K562 (cell line): ENCODE results near the gene PACSIN1. TPM values are rescaled to one million over a fixed set of nuclear protein-coding genes. Genes with fewer than 3 reads are reported as not detected.

Experiments used
- ATAC-seq: fragments of 200-7000 bp; cut with Tn5 transposase; 3 replicates; pipeline ENCODE4 v1.9.1; 2020; ENCODE audit warnings: moderate library complexity
- BruUV-seq: library from RNA; stranded (reverse); fragments of 400-500 nt; replicated peaks from 2 replicates; lab custom pipeline; 2021; lab: Mats Ljungman, UMichigan
- CTCF ChIA-PET: fragments of 300-600 bp; formaldehyde crosslinking; extraction: SDS; loops from one replicate; lab custom pipeline; 2021; ENCODE audit warnings: low intra/inter-chr PET ratio; lab: Yijun Ruan, JAX
- POLR2A ChIA-PET: fragments of 300-600, 350-650 bp; sonication (Branson Sonifier 250); formaldehyde crosslinking; extraction: SDS; loops from one replicate; lab custom pipeline; 2021; ENCODE audit warnings: antibody characterized with exemption, inconsistent platforms; lab: Yijun Ruan, JAX
- DNase-seq, 4 experiments: peaks; one replicate each; pipeline versions ENCODE4 v3.0.0 to v3.0.0-alpha.2; 2011 to 2018; ENCODE audit warnings: low spot score in 3 of 4, mixed read lengths in 3 of 4; ENCODE audit errors: extremely low read depth in 1 of 4
- FAIRE-seq: peaks from 2 replicates; lab custom pipeline; 2011; peaks lifted over from hg19 to GRCh38; lab: Jason Lieb, UNC
- H2AFZ ChIP-seq: 2 replicates; pipeline ENCODE4 v1.6.0; 2011; ENCODE audit warnings: low read depth, low read length, control low read depth, inconsistent platforms
- H3K27ac ChIP-seq: fragments of 200-600 bp; 3 replicates; pipeline ENCODE4 v1.8.0; 2011; ENCODE audit warnings: low read depth, mild to moderate bottlenecking, control low read depth, inconsistent platforms, low read length, moderate library complexity, mixed read lengths; ENCODE audit errors: extremely low read depth
- H3K27me3 ChIP-seq, 2 experiments: fragments of 300-600 bp in 1 of 2; 2 replicates in 1 of 2; 3 replicates in 1 of 2; pipeline versions ENCODE4 v1.6.0 to v1.8.0; 2011; ENCODE audit warnings: inconsistent platforms in 2 of 2, low read length in 2 of 2, mild to moderate bottlenecking in 1 of 2, mixed read lengths in 1 of 2, moderate library complexity in 1 of 2; ENCODE audit not compliant: control insufficient read depth in 2 of 2, insufficient read depth in 2 of 2
- H3K36me3 ChIP-seq: fragments of 300-600 bp; 3 replicates; pipeline ENCODE4 v1.8.0; 2011; ENCODE audit warnings: mild to moderate bottlenecking, low read length, inconsistent platforms; ENCODE audit not compliant: control insufficient read depth, insufficient read depth
- H3K4me1 ChIP-seq, 2 experiments: fragments of 200-600 bp in 1 of 2; replicated peaks in 1 of 2; 2 replicates in 1 of 2; 3 replicates in 1 of 2; pipeline versions ENCODE4 v1.5.1 to v1.8.0; 2011; ENCODE audit warnings: inconsistent platforms in 2 of 2, low read length in 2 of 2, mild to moderate bottlenecking in 1 of 2, mixed read lengths in 1 of 2, moderate library complexity in 1 of 2; ENCODE audit not compliant: control insufficient read depth in 2 of 2, insufficient read depth in 2 of 2
- H3K4me2 ChIP-seq: 2 replicates; pipeline ENCODE4 v1.6.1; 2011; ENCODE audit warnings: low read length, control low read depth, inconsistent platforms, mixed read lengths; ENCODE audit not compliant: insufficient read depth
- H3K4me3 ChIP-seq: fragments of 200-600 bp; sonication (generic), shearing (Covaris generic); 2 replicates; pipeline ENCODE4 v1.5.1; 2016; ENCODE audit warnings: control low read depth, inconsistent platforms
- H3K79me2 ChIP-seq: fragments of 200-600 bp; 3 replicates; pipeline ENCODE4 v1.8.0; 2011; ENCODE audit warnings: low read length, inconsistent platforms; ENCODE audit not compliant: control insufficient read depth, insufficient read depth
- H3K9ac ChIP-seq, 2 experiments: 2 replicates each; pipeline versions ENCODE4 v1.6.0 to v1.6.1; 2011; ENCODE audit warnings: low read depth in 2 of 2, low read length in 2 of 2, control low read depth in 1 of 2, inconsistent platforms in 1 of 2, mild to moderate bottlenecking in 1 of 2, mixed read lengths in 1 of 2; ENCODE audit not compliant: insufficient read depth in 1 of 2
- H3K9me1 ChIP-seq: one replicate; pipeline ENCODE4 v1.6.0; 2011; ENCODE audit warnings: inconsistent platforms, mild to moderate bottlenecking, low read length, moderate library complexity; ENCODE audit not compliant: control insufficient read depth, insufficient read depth
- H3K9me3 ChIP-seq: replicated peaks from 2 replicates; pipeline ENCODE4 v1.5.1; 2011; ENCODE audit warnings: low read depth, low read length, inconsistent platforms; ENCODE audit not compliant: control insufficient read depth, insufficient read depth
- H4K20me1 ChIP-seq: replicated peaks from 2 replicates; pipeline ENCODE4 v1.6.1; 2011; ENCODE audit warnings: low read length, inconsistent platforms, mixed read lengths; ENCODE audit not compliant: control insufficient read depth, insufficient read depth
- CBX5 ChIP-seq: IDR thresholded peaks from 2 replicates; pipeline ENCODE4 v1.6.1; 2014; ENCODE audit warnings: low read depth, borderline replicate concordance
- CXXC5 ChIP-seq: fragments of 250-450 bp; sonication (Bioruptor Pico); IDR thresholded peaks from 2 replicates; pipeline ENCODE4 v1.8.0; 2022; ENCODE audit warnings: inconsistent platforms, mild to moderate bottlenecking, moderate library complexity
- DIDO1 ChIP-seq: fragments of 450-650 bp; IDR thresholded peaks from 2 replicates; pipeline ENCODE4 v1.6.1; 2016; ENCODE audit warnings: low read depth, missing biosample characterization, missing genetic modification characterization
- ETV6 ChIP-seq, 3 experiments: fragments of 150-350 bp in 1 of 3; sonication (generic) in 1 of 3; formaldehyde crosslinking in 1 of 3; IDR thresholded peaks; 2 replicates each; pipeline versions ENCODE4 v1.6.1 to v1.8.0; 2014 to 2022; ENCODE audit warnings: borderline replicate concordance in 2 of 3, low read depth in 2 of 3, antibody characterized with exemption in 1 of 3, low read length in 1 of 3, mild to moderate bottlenecking in 1 of 3, missing genetic modification reagents in 1 of 3
- GTF2A2 ChIP-seq: IDR thresholded peaks from 2 replicates; pipeline ENCODE4 v1.6.1; 2016; ENCODE audit warnings: mild to moderate bottlenecking, missing genetic modification characterization, missing compliant biosample characterization
- HDGF ChIP-seq: fragments of 450-650 bp; IDR thresholded peaks from 2 replicates; pipeline ENCODE4 v1.6.1; 2016
- MYBL2 ChIP-seq, 2 experiments: fragments of 450-650 bp in 1 of 2; sonication (generic) in 1 of 2; formaldehyde crosslinking in 1 of 2; IDR thresholded peaks; 2 replicates each; pipeline versions ENCODE4 v1.6.1 to v1.8.1; 2017 to 2022; ENCODE audit warnings: borderline replicate concordance in 1 of 2, inconsistent platforms in 1 of 2, low read depth in 1 of 2, mild to moderate bottlenecking in 1 of 2, missing genetic modification reagents in 1 of 2, moderate library complexity in 1 of 2
- PHF20 ChIP-seq: fragments of 450-650 bp; IDR thresholded peaks from 2 replicates; pipeline ENCODE4 v1.6.1; 2018; ENCODE audit not compliant: partially characterized antibody
- RAD21 ChIP-seq, 2 experiments: fragments of 250-450 bp in 1 of 2; fragments of 450-650 bp in 1 of 2; sonication (Bioruptor Pico) in 1 of 2; formaldehyde crosslinking in 1 of 2; IDR thresholded peaks in 1 of 2; conservative IDR thresholded peaks in 1 of 2; 2 replicates each; pipeline versions ENCODE4 v1.4.0 to v1.8.0; 2020 to 2022; ENCODE audit warnings: mild to moderate bottlenecking in 2 of 2, moderate library complexity in 1 of 2
- RAD51 ChIP-seq: fragments of 450-650 bp; IDR thresholded peaks from 2 replicates; pipeline ENCODE4 v1.7.1; 2016; ENCODE audit warnings: low read depth, mild to moderate bottlenecking, borderline replicate concordance
- RBM15 ChIP-seq: fragments of 200-400 bp; formaldehyde crosslinking; IDR thresholded peaks from 2 replicates; pipeline ENCODE4 v1.6.1; 2018; ENCODE audit warnings: mild to moderate bottlenecking, low read length, moderate library complexity; ENCODE audit not compliant: insufficient read depth
- SIN3A ChIP-seq, 2 experiments: fragments of 150-350 bp in 1 of 2; IDR thresholded peaks; 2 replicates each; pipeline ENCODE4 v1.6.1; 2011 to 2016; ENCODE audit warnings: borderline replicate concordance in 2 of 2, low read depth in 2 of 2, low read length in 2 of 2, mild to moderate bottlenecking in 2 of 2, moderate library complexity in 2 of 2; ENCODE audit not compliant: control insufficient read depth in 1 of 2
- ZKSCAN3 ChIP-seq: fragments of 250-450 bp; sonication (Bioruptor Pico); IDR thresholded peaks from 2 replicates; pipeline ENCODE4 v1.4.0; 2020
- ZNF57 ChIP-seq: fragments of 450-650 bp; formaldehyde crosslinking; IDR thresholded peaks from 2 replicates; pipeline ENCODE4 v1.4.0; 2020; ENCODE audit warnings: mild to moderate bottlenecking, moderate library complexity
- WGBS: fragments of 100-300 bp; shearing (Covaris generic); methylation state at CpG from one replicate; pipeline ENCODE4 v1.1.6; 2016; ENCODE audit warnings: low coverage, mixed read lengths; ENCODE audit not compliant: insufficient coverage; ENCODE audit errors: missing lambda C conversion rate; 5-methylcytosine and 5-hydroxymethylcytosine counted together
- in situ Hi-C: fragments of 300-500 bp; cut with MboI; formaldehyde crosslinking; loops from 4 replicates; pipeline ENCODE4 v1.15.0; 2018; ENCODE audit warnings: inconsistent platforms, mixed read lengths
- intact Hi-C: fragments of 100-400 bp; cut with micrococcal nuclease; formaldehyde crosslinking; loops from 2 replicates; pipeline ENCODE4 v1.14.2; 2022
- polyA plus RNA-seq, 8 experiments: library from polyadenylated mRNA; depleted of rRNA in 4 of 8; stranded (reverse) in 5 of 8; unstranded in 3 of 8; fragments of >200 nt; fragmentation: Nextera tagmentation in 2 of 8; fragmentation: Illumina TruSeq in 1 of 8; extraction: Ambion mirVana in 2 of 8; extraction: Trizol in 1 of 8; gene quantifications; 2 replicates each; pipeline versions ENCODE4 v1.2.1 to v1.2.3, GENCODE V29; 2011 to 2014; ENCODE audit warnings: inconsistent platforms in 1 of 8, missing spikeins in 1 of 8
- total RNA-seq, 7 experiments: library from RNA; depleted of rRNA in 6 of 7; stranded (reverse); fragments of >200 nt in 6 of 7; fragmentation: Illumina TruSeq in 2 of 7; extraction: Trizol in 2 of 7; gene quantifications; 2 replicates each; pipeline versions ENCODE4 v1.2.1 to v1.2.3, GENCODE V29; 2011 to 2021; ENCODE audit warnings: low replicate concordance in 1 of 7
- TF ChIP-seq, protein P1 (sequence below): fragments of 450-650 bp; IDR thresholded peaks from 2 replicates; pipeline ENCODE4 v1.6.1; 2018; ENCODE audit warnings: mild to moderate bottlenecking, low read depth; ENCODE audit not compliant: partially characterized antibody
- TF ChIP-seq, protein P2 (sequence below): sonication (generic); formaldehyde crosslinking; IDR thresholded peaks from 2 replicates; pipeline ENCODE4 v1.8.0; 2022; ENCODE audit warnings: missing genetic modification reagents, mild to moderate bottlenecking, moderate library complexity, borderline replicate concordance

Gene PACSIN1
- total and polyA plus RNA-seq, 9 of the 15 experiments (the other 6 are each of a cell fraction or from before 2014, with no cell fraction given): 0.01 to 1.7 (median 0.45) TPM

GRCh38 chr6:34558172-34558714 lies 92.4 kb downstream of the PACSIN1 start (continued):
- no peak for TF ChIP-seq SIN3A (IDR thresholded peaks at IDR 0.05; ENCODE audit: borderline replicate concordance in 2 of 2, control insufficient read depth in 1 of 2, low read depth in 2 of 2, low read length in 2 of 2)
- no peak for TF ChIP-seq ZKSCAN3 (CRISPR knock-in tag)
- TF ChIP-seq CBX5: peak; percentile 62; the same call in 1 of the 2 replicates
- no peak for TF ChIP-seq DIDO1 (tag)
- no peak for TF ChIP-seq ZNF57 (CRISPR knock-in tag)
- no peak for TF ChIP-seq CXXC5 (CRISPR knock-in tag)

- Histone ChIP-seq H4K20me1 (no peaks in the 10 kb centered on the region), H2AFZ (peak overlapping the region; percentile 85), H3K27ac (peak overlapping the region; percentile 72), H3K4me3 (no peak overlapping the region), H3K9me1 (peaks cover 5% of the 10 kb centered on the region), H3K9me3 (peaks cover 8% of the 10 kb centered on the region), H3K4me1 (peaks cover 57 to 86% of the 10 kb centered on the region in 2 experiments), H3K36me3 (no peaks in the 10 kb centered on the region), H3K4me2 (peak overlapping the region; percentile 79), H3K9ac (peak overlapping the region; percentile 42 to 89), H3K79me2 (no peaks in the 10 kb centered on the region), H3K27me3 (no peaks in the 10 kb centered on the region)
- BruUV-seq: TSS peak; percentile 77
- peak; percentile 72 for FAIRE-seq
- DNase-seq: peak in 2 of 4 experiments; percentile 55 to 77
- in situ Hi-C loops: no loop called here
- intact Hi-C loops: loop anchor here (1.0 kb wide), 3 partner anchors 33 to 100 kb away; no protein-coding TSS in a partner anchor
- 23% methylated on average over 10 of the region's 10 CpGs for WGBS
- CTCF ChIA-PET: interaction anchor here (1.4 kb wide), 1 partner anchor 33 kb away, joined by 8 read pairs; no protein-coding TSS in a partner anchor
- POLR2A ChIA-PET: interaction anchor here (0.6 to 2.5 kb wide), 16 partner anchors 9 to 663 kb away, joined by 3 to 7 read pairs (median 4); no protein-coding TSS in a partner anchor
- ATAC-seq: peak; percentile 5; the same call in 2 of the 3 replicates
- TF ChIP-seq RAD21 (CRISPR knock-in tag; conservative IDR thresholded peaks at IDR 0.05 in 1 of 2, IDR thresholded peaks at IDR 0.05 in 1 of 2) (no peak), RAD51 (no peak), RBM15 (no peak), PHF20 (no peak), HDGF (0 out of 2 replicates have a peak, but pooled peaks have one; percentile 8), MYBL2 (IDR thresholded peaks at IDR 0.05; ENCODE audit: low read depth) (no peak), MYBL2 (CRISPR knock-in tag; IDR thresholded peaks at IDR 0.05; ENCODE audit: borderline replicate concordance) (no peak), GTF2A2 (no peak), ETV6 (IDR thresholded peaks at IDR 0.05; ENCODE audit: borderline replicate concordance in 1 of 2, low read depth in 2 of 2, low read length in 1 of 2) (no peak), ETV6 (CRISPR knock-in tag; IDR thresholded peaks at IDR 0.05; ENCODE audit: borderline replicate concordance) (no peak)
- TF ChIP-seq, protein P1, sequence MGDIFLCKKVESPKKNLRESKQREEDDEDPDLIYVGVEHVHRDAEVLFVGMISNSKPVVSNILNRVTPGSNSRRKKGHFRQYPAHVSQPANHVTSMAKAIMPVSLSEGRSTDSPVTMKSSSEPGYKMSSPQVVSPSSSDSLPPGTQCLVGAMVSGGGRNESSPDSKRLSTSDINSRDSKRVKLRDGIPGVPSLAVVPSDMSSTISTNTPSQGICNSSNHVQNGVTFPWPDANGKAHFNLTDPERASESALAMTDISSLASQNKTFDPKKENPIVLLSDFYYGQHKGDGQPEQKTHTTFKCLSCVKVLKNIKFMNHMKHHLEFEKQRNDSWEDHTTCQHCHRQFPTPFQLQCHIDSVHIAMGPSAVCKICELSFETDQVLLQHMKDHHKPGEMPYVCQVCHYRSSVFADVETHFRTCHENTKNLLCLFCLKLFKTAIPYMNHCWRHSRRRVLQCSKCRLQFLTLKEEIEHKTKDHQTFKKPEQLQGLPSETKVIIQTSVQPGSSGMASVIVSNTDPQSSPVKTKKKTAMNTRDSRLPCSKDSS: peak; percentile 14
- TF ChIP-seq, protein P2, sequence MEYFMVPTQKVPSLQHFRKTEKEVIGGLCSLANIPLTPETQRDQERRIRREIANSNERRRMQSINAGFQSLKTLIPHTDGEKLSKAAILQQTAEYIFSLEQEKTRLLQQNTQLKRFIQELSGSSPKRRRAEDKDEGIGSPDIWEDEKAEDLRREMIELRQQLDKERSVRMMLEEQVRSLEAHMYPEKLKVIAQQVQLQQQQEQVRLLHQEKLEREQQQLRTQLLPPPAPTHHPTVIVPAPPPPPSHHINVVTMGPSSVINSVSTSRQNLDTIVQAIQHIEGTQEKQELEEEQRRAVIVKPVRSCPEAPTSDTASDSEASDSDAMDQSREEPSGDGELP (CRISPR knock-in tag): no peak
Observed at GRCh38 chr6:34559651-34560365, 93.9 kb downstream of the PACSIN1 start.
